CD4-positive, CD25-positive, alpha-beta regulatory T cell (primary cell): ENCODE results near the gene PHTF1. TPM values are rescaled to one million over a fixed set of nuclear protein-coding genes. Genes with fewer than 3 reads are reported as not detected.
"Not testable (repeated sequence)": the region's sequence is repeated elsewhere in the genome, so short reads cannot be mapped to it uniquely, and the experiment has no call there.

ENCODE experiments used
- ATAC-seq, 2 donors: fragments of 150-1000 bp; cut with Tn5 transposase; one replicate each; pipeline ENCODE4 v1.10.0; 2021; ENCODE audit warnings: low read depth in 2 of 2, moderate number of reproducible peaks in 2 of 2, moderate library complexity in 1 of 2
- DNase-seq, 3 donors: peaks; one replicate each; pipeline versions ENCODE4 v3.0.0 to v3.0.0-alpha.2; 2012 to 2022; ENCODE audit warnings: mixed read lengths in 1 of 3
- H3K27ac ChIP-seq: one replicate; pipeline ENCODE4 v1.7.0; 2013; ENCODE audit warnings: mild to moderate bottlenecking, low read length; ENCODE audit not compliant: insufficient read depth, poor library complexity, severe bottlenecking
- H3K27me3 ChIP-seq: one replicate; pipeline ENCODE4 v1.7.0; 2013; ENCODE audit warnings: low read length; ENCODE audit not compliant: control insufficient read depth, insufficient read depth
- H3K36me3 ChIP-seq: one replicate; pipeline ENCODE4 v1.7.0; 2013; ENCODE audit warnings: mild to moderate bottlenecking, low read length, moderate library complexity; ENCODE audit not compliant: control insufficient read depth, insufficient read depth
- H3K4me1 ChIP-seq: 2 replicates; pipeline ENCODE4 v1.7.0; 2013; ENCODE audit warnings: mild to moderate bottlenecking, low read length; ENCODE audit not compliant: insufficient read depth, control insufficient read depth, poor library complexity, severe bottlenecking
- H3K4me3 ChIP-seq: one replicate; pipeline ENCODE4 v1.7.0; 2013; ENCODE audit warnings: low read depth, mild to moderate bottlenecking, low read length, moderate library complexity
- H3K9me3 ChIP-seq, 2 experiments: 1 replicate in 1 of 2; 2 replicates in 1 of 2; pipeline ENCODE4 v1.7.0; 2013; ENCODE audit warnings: low read length in 2 of 2, mild to moderate bottlenecking in 1 of 2, moderate library complexity in 1 of 2; ENCODE audit not compliant: control insufficient read depth in 2 of 2
- H3K27ac Mint-ChIP-seq, 3 donors: one replicate each; pipeline ENCODE4 v1.8.0; 2020 to 2022; ENCODE audit warnings: mild to moderate bottlenecking in 3 of 3, mixed read lengths in 3 of 3, moderate library complexity in 2 of 3
- H3K27me3 Mint-ChIP-seq: one replicate; pipeline ENCODE4 v1.8.0; 2022; ENCODE audit warnings: mild to moderate bottlenecking, mixed read lengths
- H3K36me3 Mint-ChIP-seq: one replicate; pipeline ENCODE4 v1.8.0; 2020; ENCODE audit warnings: mixed read lengths
- H3K4me1 Mint-ChIP-seq, 4 donors: one replicate each; pipeline ENCODE4 v1.8.0; 2020 to 2022; ENCODE audit warnings: mixed read lengths in 4 of 4, mild to moderate bottlenecking in 1 of 4
- H3K4me3 Mint-ChIP-seq, 4 donors: one replicate each; pipeline ENCODE4 v1.8.0; 2020 to 2022; ENCODE audit warnings: mild to moderate bottlenecking in 4 of 4, mixed read lengths in 4 of 4, moderate library complexity in 3 of 4
- H3K9me3 Mint-ChIP-seq, 7 donors: one replicate each; pipeline ENCODE4 v1.8.0; 2020 to 2022; ENCODE audit warnings: mixed read lengths in 7 of 7, mild to moderate bottlenecking in 3 of 7, moderate library complexity in 2 of 7
- polyA plus RNA-seq, 4 donors: library from polyadenylated mRNA; unstranded; fragments of 300-500 nt; fragmentation: Illumina TruSeq; gene quantifications; one replicate each; pipeline ENCODE4 v1.2.3, GENCODE V29; 2021
- total RNA-seq: library from RNA; stranded (reverse); gene quantifications from one replicate; pipeline ENCODE4 v1.2.3, GENCODE V29; 2022

Gene PHTF1
- total and polyA plus RNA-seq, 5 donors from 2014 or later = 11.1 to 22.7 (median 16.7) TPM

GRCh38 chr1:113744114-113744513 lies 15.2 kb downstream of the PHTF1 start:
- Histone ChIP-seq H3K9me3 (no peaks in the 10 kb centered on the region), H3K36me3 (no peaks in the 10 kb centered on the region), H3K27me3 (no peaks in the 10 kb centered on the region), H3K4me1 (no peaks in the 10 kb centered on the region), H3K4me3 (no peak overlapping the region), H3K27ac (no peak overlapping the region)
- no peak for DNase-seq
- no peak for ATAC-seq
- no peaks in the 10 kb centered on the region for H3K27me3 Mint-ChIP-seq
- peaks cover 9 to 27% (median 13%) of the 10 kb centered on the region in 4 donors for H3K4me1 Mint-ChIP-seq
- H3K36me3 Mint-ChIP-seq = no peaks in the 10 kb centered on the region
- H3K4me3 Mint-ChIP-seq = no peak overlapping the region
- H3K9me3 Mint-ChIP-seq = no peaks in the 10 kb centered on the region
- H3K27ac Mint-ChIP-seq = peak overlapping the region in 2 of 3 donors; percentile 16 to 69

- peak overlapping the region in 2 of 3 donors; percentile 11 to 51 for H3K27ac Mint-ChIP-seq
- Histone ChIP-seq H3K9me3 (no peaks in the 10 kb centered on the region), H3K4me1 (no peaks in the 10 kb centered on the region), H3K27ac (no peak overlapping the region), H3K36me3 (peaks cover 6% of the 10 kb centered on the region), H3K27me3 (no peaks in the 10 kb centered on the region), H3K4me3 (no peak overlapping the region)
- H3K9me3 Mint-ChIP-seq = no peaks in the 10 kb centered on the region
- no peaks in the 10 kb centered on the region for H3K36me3 Mint-ChIP-seq
- ATAC-seq = peak; percentile 69 to 75
- H3K4me3 Mint-ChIP-seq = peak overlapping the region in 1 of 4 donors; percentile 78
- no peaks in the 10 kb centered on the region for H3K27me3 Mint-ChIP-seq
- H3K4me1 Mint-ChIP-seq = peaks cover 9 to 27% (median 13%) of the 10 kb centered on the region in 4 donors
- peak in 1 of 3 donors; percentile 53 for DNase-seq
These were observed 16.8 kb downstream of the PHTF1 start for GRCh38 chr1:113742515-113742914.

- H3K27me3 Mint-ChIP-seq = no peaks in the 10 kb centered on the region
- peaks cover 17% of the 10 kb centered on the region for H3K36me3 Mint-ChIP-seq
- Histone ChIP-seq H3K4me3 (no peak overlapping the region), H3K36me3 (peaks cover 12% of the 10 kb centered on the region), H3K4me1 (no peaks in the 10 kb centered on the region), H3K9me3 (no peaks in the 10 kb centered on the region), H3K27ac (no peak overlapping the region), H3K27me3 (no peaks in the 10 kb centered on the region)
- H3K4me3 Mint-ChIP-seq = no peak overlapping the region
- DNase-seq (peak in 1 of 3 donors; percentile 26), ATAC-seq (no peak)
- H3K4me1 Mint-ChIP-seq = peaks cover 0 to 6% (median 5%) of the 10 kb centered on the region in 4 donors
- H3K27ac Mint-ChIP-seq = peak overlapping the region in 2 of 3 donors; percentile 16 to 77
- no peaks in the 10 kb centered on the region for H3K9me3 Mint-ChIP-seq
These were observed 24.8 kb downstream of the PHTF1 start for GRCh38 chr1:113734357-113735055.

- Histone ChIP-seq H3K4me3 (no peak overlapping the region), H3K36me3 (peaks cover 10% of the 10 kb centered on the region), H3K27ac (no peak overlapping the region), H3K4me1 (no peaks in the 10 kb centered on the region), H3K27me3 (no peaks in the 10 kb centered on the region), H3K9me3 (no peaks in the 10 kb centered on the region)
- Mint-ChIP-seq H3K4me3 (no peak overlapping the region), H3K27me3 (no peaks in the 10 kb centered on the region), H3K9me3 (peaks cover 0 to 1% (median 0%) of the 10 kb centered on the region in 7 donors), H3K4me1 (peaks cover 3 to 9% (median 6%) of the 10 kb centered on the region in 4 donors), H3K36me3 (peaks cover 29% of the 10 kb centered on the region), H3K27ac (no peak overlapping the region)
- DNase-seq (no peak), ATAC-seq (no peak)
These were observed 26.5 kb downstream of the PHTF1 start for GRCh38 chr1:113732802-113733201.

- H3K27me3 Mint-ChIP-seq = no peaks in the 10 kb centered on the region
- no peaks in the 10 kb centered on the region for H3K9me3 ChIP-seq
- peaks cover 0 to 14% (median 4%) of the 10 kb centered on the region in 7 donors for H3K9me3 Mint-ChIP-seq
- DNase-seq (no peak), ATAC-seq (no peak)
- H3K27me3 ChIP-seq = no peaks in the 10 kb centered on the region
- peaks cover 0 to 4% (median 2%) of the 10 kb centered on the region in 4 donors for H3K4me1 Mint-ChIP-seq
- peaks cover 21% of the 10 kb centered on the region for H3K36me3 ChIP-seq
- no peak overlapping the region for H3K27ac ChIP-seq
- H3K4me1 ChIP-seq = no peaks in the 10 kb centered on the region
- no peak overlapping the region for H3K4me3 ChIP-seq
- H3K27ac Mint-ChIP-seq = peak overlapping the region in 1 of 3 donors; percentile 32
- peaks cover 57% of the 10 kb centered on the region for H3K36me3 Mint-ChIP-seq
- no peak overlapping the region for H3K4me3 Mint-ChIP-seq
These were observed 38.3 kb downstream of the PHTF1 start for GRCh38 chr1:113721010-113721409.

- H3K9me3 ChIP-seq, DNase-seq, H3K27ac ChIP-seq, H3K27me3 ChIP-seq, H3K4me3 Mint-ChIP-seq, H3K4me3 ChIP-seq, H3K4me1 ChIP-seq, ATAC-seq, H3K27me3 Mint-ChIP-seq: not testable (repeated sequence)
- Mint-ChIP-seq H3K4me1 (peaks cover 4 to 10% (median 6%) of the 10 kb centered on the region in 4 donors), H3K36me3 (peaks cover 48% of the 10 kb centered on the region), H3K27ac (peak overlapping the region in 1 of 3 donors; percentile 9), H3K9me3 (peaks cover 0 to 14% (median 5%) of the 10 kb centered on the region in 7 donors)
- peaks cover 13% of the 10 kb centered on the region for H3K36me3 ChIP-seq
These were observed 40.7 kb downstream of the PHTF1 start for GRCh38 chr1:113718621-113719020.

GRCh38 chr1:113717506-113717905 lies 41.8 kb downstream of the PHTF1 start:
- H3K9me3 ChIP-seq, H3K4me1 ChIP-seq, DNase-seq, ATAC-seq, H3K27me3 ChIP-seq, H3K27ac ChIP-seq, H3K27ac Mint-ChIP-seq, H3K27me3 Mint-ChIP-seq, H3K4me3 ChIP-seq, H3K4me3 Mint-ChIP-seq: not testable (repeated sequence)
- H3K36me3 Mint-ChIP-seq = peaks cover 43% of the 10 kb centered on the region
- peaks cover 0 to 14% (median 5%) of the 10 kb centered on the region in 7 donors for H3K9me3 Mint-ChIP-seq
- peaks cover 2 to 10% (median 4%) of the 10 kb centered on the region in 4 donors for H3K4me1 Mint-ChIP-seq
- H3K36me3 ChIP-seq = peaks cover 13% of the 10 kb centered on the region
